ENCODE data around the gene HDAC9. TPM values are rescaled to one million over a fixed set of nuclear protein-coding genes. Genes with fewer than 3 reads are reported as not detected.
"Not testable (repeated sequence)": the region's sequence is repeated elsewhere in the genome, so short reads cannot be mapped to it uniquely, and the experiment has no call there.

HDAC9 gene
- total RNA-seq, 4 donors from 2014 or later, result 54.8 to 96.2 (median 87.2) TPM

- intact Hi-C loops (cut with DNase I; ENCODE audit: low total_unique reads), result no loop called here
- H3K36me3 ChIP-seq, result no peaks in the 10 kb centered on the region
- H3K27me3 ChIP-seq, result no peaks in the 10 kb centered on the region
- TF ChIP-seq POLR2A (IDR thresholded peaks at IDR 0.05), result no peak
- TF ChIP-seq CTCF (IDR thresholded peaks at IDR 0.05), result no peak
- H3K4me1 ChIP-seq, result no peaks in the 10 kb centered on the region
- no peak overlapping the region for H3K4me3 ChIP-seq
- no peaks in the 10 kb centered on the region for H3K9me3 ChIP-seq
- no peak for DNase-seq
- no peak overlapping the region for H3K27ac ChIP-seq
These were observed 463.1 kb downstream of the HDAC9 start for GRCh38 chr7:18958627-18959026.

DNA sequence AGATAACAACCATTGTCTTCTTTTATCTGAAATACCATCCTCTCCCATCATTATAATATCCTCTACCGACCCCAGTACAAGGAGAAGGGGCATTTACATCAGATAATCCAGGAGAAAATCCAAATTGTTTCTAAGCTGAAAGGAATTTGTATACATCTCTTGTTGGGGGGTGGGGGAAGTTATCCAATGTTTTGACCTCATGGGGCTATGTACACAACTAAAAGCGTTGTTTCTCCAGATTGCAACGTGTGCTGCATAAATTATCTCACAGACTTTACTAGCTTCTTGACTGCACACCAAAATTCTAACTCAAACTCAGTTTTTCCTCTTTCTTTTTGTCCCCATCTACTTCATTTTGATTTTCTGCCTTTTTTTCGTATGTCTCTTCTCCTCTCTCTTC is 465.2 kb downstream of the HDAC9 start:
- TF ChIP-seq CTCF (IDR thresholded peaks at IDR 0.05), result no peak
- TF ChIP-seq POLR2A (IDR thresholded peaks at IDR 0.05), result no peak
- no peak for DNase-seq
- Histone ChIP-seq H3K4me1 (no peaks in the 10 kb centered on the region), H3K36me3 (no peaks in the 10 kb centered on the region), H3K9me3 (no peaks in the 10 kb centered on the region), H3K27ac (no peak overlapping the region), H3K4me3 (no peak overlapping the region), H3K27me3 (no peaks in the 10 kb centered on the region)
- intact Hi-C loops (cut with DNase I; ENCODE audit: low total_unique reads), result no loop called here

DNA sequence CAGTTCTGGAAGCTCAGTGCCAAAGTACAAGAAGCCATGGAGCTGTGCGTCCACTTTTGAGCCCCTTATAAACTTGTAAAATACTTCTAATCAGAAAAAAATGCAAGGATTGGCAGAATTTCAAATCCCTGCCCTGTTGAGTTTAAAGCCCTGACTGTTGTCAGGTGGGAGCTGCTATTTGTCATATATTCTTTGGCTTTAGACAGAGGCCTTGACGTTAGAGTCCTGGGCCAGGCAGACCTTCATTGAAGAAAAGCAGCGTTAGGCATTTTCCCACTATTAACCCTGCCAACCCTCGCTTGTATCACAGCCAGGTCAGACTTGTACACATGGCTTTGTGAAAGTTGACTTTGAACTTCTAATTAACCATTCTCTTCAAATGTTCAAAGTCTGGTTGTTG is 466.5 kb downstream of the HDAC9 start:
- Histone ChIP-seq H3K36me3 (no peaks in the 10 kb centered on the region), H3K27me3 (no peaks in the 10 kb centered on the region), H3K4me3 (no peak overlapping the region), H3K9me3 (no peaks in the 10 kb centered on the region), H3K4me1 (no peaks in the 10 kb centered on the region), H3K27ac (no peak overlapping the region)
- intact Hi-C loops (cut with DNase I; ENCODE audit: low total_unique reads), result no loop called here
- DNase-seq, result no peak
- no peak for TF ChIP-seq CTCF (IDR thresholded peaks at IDR 0.05)
- no peak for TF ChIP-seq POLR2A (IDR thresholded peaks at IDR 0.05)

DNA sequence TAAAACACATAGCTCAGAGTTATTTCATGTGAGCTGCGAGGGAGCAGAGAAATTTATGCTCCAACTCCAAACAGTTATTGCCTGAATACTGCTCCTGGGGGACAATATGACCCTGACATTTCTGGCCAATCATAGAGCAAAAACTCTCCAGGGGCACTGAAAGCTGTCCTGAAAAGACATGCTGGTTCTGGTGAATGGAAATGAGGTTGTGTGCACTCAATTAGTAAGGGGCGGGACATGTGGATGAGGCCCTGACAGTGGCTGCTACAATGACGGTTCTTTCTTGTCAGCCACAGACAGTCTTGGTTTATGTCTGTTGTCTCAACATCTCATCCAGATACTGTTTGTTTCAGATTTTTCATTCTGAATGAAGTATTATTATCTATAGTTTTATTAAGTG is 470.1 kb downstream of the HDAC9 start:
- intact Hi-C loops (cut with DNase I; ENCODE audit: low total_unique reads), result no loop called here
- Histone ChIP-seq H3K36me3 (no peaks in the 10 kb centered on the region), H3K27ac (no peak overlapping the region), H3K4me1 (no peaks in the 10 kb centered on the region), H3K9me3 (no peaks in the 10 kb centered on the region), H3K4me3 (no peak overlapping the region), H3K27me3 (no peaks in the 10 kb centered on the region)
- no peak for DNase-seq
- no peak for TF ChIP-seq CTCF (IDR thresholded peaks at IDR 0.05)
- no peak for TF ChIP-seq POLR2A (IDR thresholded peaks at IDR 0.05)

DNA sequence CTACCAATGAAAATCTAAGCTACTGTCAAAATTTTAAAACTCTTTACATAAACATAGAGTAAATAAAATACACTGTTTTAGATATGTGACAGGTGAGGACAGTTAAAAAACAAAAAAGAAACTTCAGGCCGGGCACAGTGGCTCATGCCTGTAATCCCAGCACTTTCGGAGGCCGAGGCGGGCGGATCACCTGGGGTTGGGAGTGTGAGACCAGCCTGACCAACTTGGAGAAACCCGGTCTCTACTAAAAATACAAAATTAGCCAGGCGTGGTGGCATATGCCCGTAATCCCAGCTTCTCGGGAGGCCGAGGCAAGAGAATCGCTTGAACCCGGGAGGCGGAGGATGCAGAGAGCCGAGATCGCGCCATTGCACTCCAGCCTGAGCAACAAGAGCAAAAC is 472.2 kb downstream of the HDAC9 start:
- H3K9me3 ChIP-seq; H3K27me3 ChIP-seq; H3K27ac ChIP-seq; intact Hi-C loops (cut with DNase I; ENCODE audit: low total_unique reads); H3K4me3 ChIP-seq; DNase-seq; H3K4me1 ChIP-seq; H3K36me3 ChIP-seq: not testable (repeated sequence)

DNA sequence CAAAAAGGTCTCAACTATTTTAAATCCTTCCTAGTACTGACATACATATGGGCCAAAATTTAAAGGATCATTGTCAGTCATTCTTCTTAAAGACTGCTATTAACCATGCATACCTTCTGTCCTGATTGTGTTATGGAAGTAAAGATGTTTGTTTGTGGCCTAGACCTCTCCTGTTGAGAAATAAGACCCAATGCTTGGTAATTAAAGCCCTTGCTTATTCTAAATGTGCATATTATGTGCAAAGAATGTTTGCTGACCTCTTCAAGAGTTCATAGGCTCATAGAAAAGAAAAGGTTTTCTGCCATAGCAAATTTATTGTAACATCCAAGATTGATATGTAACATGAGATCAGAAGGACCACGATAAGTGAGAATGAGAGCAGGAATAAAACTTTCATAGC is 476.3 kb downstream of the HDAC9 start:
- no peak for DNase-seq

More for the DNA sequence above, 476.3 kb downstream of the HDAC9 start:
- no peaks in the 10 kb centered on the region for H3K4me1 ChIP-seq
- no peaks in the 10 kb centered on the region for H3K27me3 ChIP-seq
- H3K4me3 ChIP-seq, result no peak overlapping the region
- intact Hi-C loops (cut with DNase I; ENCODE audit: low total_unique reads), result no loop called here
- no peaks in the 10 kb centered on the region for H3K9me3 ChIP-seq
- H3K36me3 ChIP-seq, result no peaks in the 10 kb centered on the region
- TF ChIP-seq CTCF (IDR thresholded peaks at IDR 0.05) (no peak), POLR2A (IDR thresholded peaks at IDR 0.05) (no peak)
- H3K27ac ChIP-seq, result no peak overlapping the region
